GM23248 (cell line): Measurements from ENCODE around the gene C22orf23. TPM values are rescaled to one million over a fixed set of nuclear protein-coding genes. Genes with fewer than 3 reads are reported as not detected.

ENCODE experiments used
- DNase-seq: peaks from one replicate; pipeline ENCODE4 v3.0.0-alpha.2; 2015
- H2AFZ ChIP-seq: fragments of 200-600 bp; sonication (generic); 2 replicates; pipeline ENCODE4 v1.6.1; 2016; ENCODE audit warnings: antibody characterized with exemption
- H3F3A ChIP-seq: fragments of 200-600 bp; sonication (generic); 2 replicates; pipeline ENCODE4 v1.6.1; 2016; ENCODE audit warnings: mild to moderate bottlenecking, antibody characterized with exemption, mixed run types; ENCODE audit not compliant: insufficient read depth
- H3K27ac ChIP-seq: fragments of 200-600 bp; sonication (generic); 2 replicates; pipeline ENCODE4 v1.5.1; 2016; ENCODE audit warnings: mild to moderate bottlenecking
- H3K27me3 ChIP-seq: fragments of 200-600 bp; sonication (generic); replicated peaks from 2 replicates; pipeline ENCODE4 v1.6.1; 2016; ENCODE audit warnings: mild to moderate bottlenecking; ENCODE audit not compliant: insufficient read depth
- H3K36me3 ChIP-seq: fragments of 200-600 bp; sonication (generic); 2 replicates; pipeline ENCODE4 v1.6.1; 2016; ENCODE audit warnings: low read depth, mild to moderate bottlenecking
- H3K4me1 ChIP-seq: fragments of 200-600 bp; sonication (generic); 2 replicates; pipeline ENCODE4 v1.6.1; 2016; ENCODE audit warnings: mild to moderate bottlenecking; ENCODE audit not compliant: insufficient read depth
- H3K4me2 ChIP-seq: fragments of 200-600 bp; sonication (generic); one replicate; pipeline ENCODE4 v1.6.1; 2016; ENCODE audit warnings: mild to moderate bottlenecking; ENCODE audit not compliant: unreplicated experiment
- H3K4me3 ChIP-seq: fragments of 200-600 bp; sonication (generic); 2 replicates; pipeline ENCODE4 v1.5.1; 2016; ENCODE audit warnings: mild to moderate bottlenecking
- H3K79me2 ChIP-seq: fragments of 200-600 bp; sonication (generic); 2 replicates; pipeline ENCODE4 v1.6.1; 2016; ENCODE audit warnings: mild to moderate bottlenecking; ENCODE audit not compliant: insufficient read depth
- H3K9ac ChIP-seq: fragments of 200-600 bp; sonication (generic); 2 replicates; pipeline ENCODE4 v1.6.1; 2016; ENCODE audit warnings: mild to moderate bottlenecking
- H3K9me2 ChIP-seq: fragments of 200-600 bp; sonication (generic); 2 replicates; pipeline ENCODE4 v1.6.1; 2016; ENCODE audit warnings: mixed run types, mild to moderate bottlenecking, moderate library complexity; ENCODE audit not compliant: insufficient read depth
- H3K9me3 ChIP-seq: fragments of 200-600 bp; sonication (generic); one replicate; pipeline ENCODE4 v1.6.1; 2017; ENCODE audit warnings: low read depth
- H4K20me1 ChIP-seq: fragments of 200-600 bp; sonication (generic); 2 replicates; pipeline ENCODE4 v1.6.0; 2016; ENCODE audit not compliant: insufficient read depth
- EZH2 ChIP-seq: fragments of 200-600 bp; sonication (generic); IDR thresholded peaks from 2 replicates; pipeline ENCODE4 v1.6.1; 2018; ENCODE audit warnings: antibody characterized with exemption, mild to moderate bottlenecking; ENCODE audit not compliant: insufficient read depth, poor library complexity, severe bottlenecking
- EZH2phosphoT487 ChIP-seq: fragments of 200-600 bp; sonication (generic); IDR thresholded peaks from 2 replicates; pipeline ENCODE4 v1.6.1; 2018; ENCODE audit warnings: antibody characterized with exemption, moderate library complexity, mild to moderate bottlenecking, low read depth; ENCODE audit not compliant: insufficient read depth
- WGBS, 2 experiments: methylation state at CpG; one replicate each; pipeline ENCODE4 v1.1.6; 2015 to 2017; ENCODE audit warnings: low lambda C conversion rate in 2 of 2, low coverage in 1 of 2; ENCODE audit errors: missing lambda C conversion rate in 2 of 2; 5-methylcytosine and 5-hydroxymethylcytosine counted together
- in situ Hi-C: fragments of 300-500 bp; cut with MboI; formaldehyde crosslinking; loops from 2 replicates; pipeline ENCODE4 v1.15.0; 2020
- polyA plus RNA-seq: library from polyadenylated mRNA; unstranded; fragments of >200 nt; fragmentation: Nextera tagmentation; extraction: Ambion mirVana; gene quantifications from 2 replicates; pipeline ENCODE4 v1.2.1, GENCODE V29; 2016
- total RNA-seq: library from RNA; depleted of rRNA; stranded (reverse); fragments of >200 nt; shearing (Covaris generic); gene quantifications from 2 replicates; pipeline ENCODE4 v1.2.3, GENCODE V29; 2014

The C22orf23 gene
- total and polyA plus RNA-seq, 2 experiments from 2014 or later: 0.22 to 1.1 TPM

GRCh38 chr22:37996515-37997246 is 43.3 kb upstream of the C22orf23 start:
- Histone ChIP-seq H3K9me3 (no peaks in the 10 kb centered on the region), H3K4me3 (no peak overlapping the region), H4K20me1 (no peaks in the 10 kb centered on the region), H3K4me2 (no peak overlapping the region), H2AFZ (no peak overlapping the region), H3K79me2 (no peaks in the 10 kb centered on the region), H3K36me3 (no peaks in the 10 kb centered on the region), H3F3A (no peaks in the 10 kb centered on the region), H3K9me2 (no peaks in the 10 kb centered on the region), H3K9ac (no peak overlapping the region), H3K4me1 (no peaks in the 10 kb centered on the region), H3K27ac (no peak overlapping the region), H3K27me3 (no peaks in the 10 kb centered on the region)
- WGBS, 2 experiments: 72 to 82% methylated on average over 8 of the region's 8 CpGs
- TF ChIP-seq EZH2 (no peak), EZH2phosphoT487 (no peak)
- DNase-seq: no peak
- in situ Hi-C loops: no loop called here

GRCh38 chr22:37996079-37996478 is 42.7 kb upstream of the C22orf23 start:
- H3K27me3 ChIP-seq: no peaks in the 10 kb centered on the region
- no peak overlapping the region for H3K4me3 ChIP-seq
- H4K20me1 ChIP-seq: no peaks in the 10 kb centered on the region
- no peak for TF ChIP-seq EZH2phosphoT487
- no peak for TF ChIP-seq EZH2
- H2AFZ ChIP-seq: no peak overlapping the region
- no peak overlapping the region for H3K4me2 ChIP-seq
- H3K27ac ChIP-seq: no peak overlapping the region
- no peaks in the 10 kb centered on the region for H3K79me2 ChIP-seq
- H3K9ac ChIP-seq: no peak overlapping the region
- H3K4me1 ChIP-seq: no peaks in the 10 kb centered on the region
- in situ Hi-C loops: no loop called here
- H3F3A ChIP-seq: no peaks in the 10 kb centered on the region
- no peaks in the 10 kb centered on the region for H3K9me3 ChIP-seq
- no peaks in the 10 kb centered on the region for H3K9me2 ChIP-seq
- no peak for DNase-seq
- H3K36me3 ChIP-seq: no peaks in the 10 kb centered on the region
- 39 to 40% methylated on average over 1 to 4 of the region's 4 CpGs for WGBS, 2 experiments

GRCh38 chr22:37995460-37995859 is 42.1 kb upstream of the C22orf23 start:
- Histone ChIP-seq H3K4me2 (no peak overlapping the region), H3K9ac (no peak overlapping the region), H3K9me2 (no peaks in the 10 kb centered on the region), H3K4me3 (no peak overlapping the region), H3K36me3 (no peaks in the 10 kb centered on the region), H3F3A (no peaks in the 10 kb centered on the region), H2AFZ (no peak overlapping the region), H4K20me1 (no peaks in the 10 kb centered on the region), H3K27ac (no peak overlapping the region), H3K9me3 (no peaks in the 10 kb centered on the region), H3K79me2 (no peaks in the 10 kb centered on the region), H3K27me3 (no peaks in the 10 kb centered on the region), H3K4me1 (no peaks in the 10 kb centered on the region)
- in situ Hi-C loops: no loop called here
- DNase-seq: no peak
- 82 to 85% methylated on average over 4 of the region's 4 CpGs for WGBS, 2 experiments
- no peak for TF ChIP-seq EZH2
- TF ChIP-seq EZH2phosphoT487: no peak

GRCh38 chr22:37994982-37995381 is 41.6 kb upstream of the C22orf23 start:
- H2AFZ ChIP-seq: no peak overlapping the region
- no peak for TF ChIP-seq EZH2
- TF ChIP-seq EZH2phosphoT487: no peak
- no peak overlapping the region for H3K27ac ChIP-seq
- no peaks in the 10 kb centered on the region for H3K9me2 ChIP-seq
- no peaks in the 10 kb centered on the region for H3K36me3 ChIP-seq
- H3K9ac ChIP-seq: no peak overlapping the region
- DNase-seq: no peak
- no peak overlapping the region for H3K4me3 ChIP-seq
- no peaks in the 10 kb centered on the region for H3K79me2 ChIP-seq
- no peaks in the 10 kb centered on the region for H3K27me3 ChIP-seq
- WGBS, 2 experiments: 78 to 89% methylated on average over 6 of the region's 6 CpGs
- H3K4me1 ChIP-seq: no peaks in the 10 kb centered on the region
- in situ Hi-C loops: no loop called here
- no peaks in the 10 kb centered on the region for H4K20me1 ChIP-seq
- H3F3A ChIP-seq: no peaks in the 10 kb centered on the region
- H3K4me2 ChIP-seq: no peak overlapping the region
- H3K9me3 ChIP-seq: no peaks in the 10 kb centered on the region

- Histone ChIP-seq H3K9me2 (no peaks in the 10 kb centered on the region), H3K9me3 (no peaks in the 10 kb centered on the region), H3K27me3 (no peaks in the 10 kb centered on the region), H3K36me3 (no peaks in the 10 kb centered on the region), H3K4me3 (no peak overlapping the region), H4K20me1 (no peaks in the 10 kb centered on the region), H3K4me1 (no peaks in the 10 kb centered on the region), H3K79me2 (no peaks in the 10 kb centered on the region), H3K27ac (no peak overlapping the region), H3K9ac (no peak overlapping the region), H3F3A (no peaks in the 10 kb centered on the region), H2AFZ (no peak overlapping the region), H3K4me2 (no peak overlapping the region)
- 60 to 69% methylated on average over 6 of the region's 6 CpGs for WGBS, 2 experiments
- in situ Hi-C loops: no loop called here
- DNase-seq: no peak
- no peak for TF ChIP-seq EZH2
- no peak for TF ChIP-seq EZH2phosphoT487
Observed at GRCh38 chr22:37994049-37994448, 40.6 kb upstream of the C22orf23 start.
